Activated naive CD8-positive, alpha-beta T cell (primary cell): Measurements from ENCODE around the gene RSPO4.

ENCODE experiments used
- H3K27ac Mint-ChIP-seq: one replicate; pipeline ENCODE4 v1.8.0; 2021; ENCODE audit warnings: mixed read lengths
- H3K27me3 Mint-ChIP-seq: one replicate; pipeline ENCODE4 v1.8.0; 2021; ENCODE audit warnings: mixed read lengths
- H3K36me3 Mint-ChIP-seq: one replicate; pipeline ENCODE4 v1.8.0; 2021; ENCODE audit warnings: mixed read lengths
- H3K4me1 Mint-ChIP-seq: one replicate; pipeline ENCODE4 v1.8.0; 2021; ENCODE audit warnings: low read depth, mixed read lengths
- H3K4me3 Mint-ChIP-seq: one replicate; pipeline ENCODE4 v1.8.0; 2021; ENCODE audit warnings: mild to moderate bottlenecking, mixed read lengths
- H3K9me3 Mint-ChIP-seq: one replicate; pipeline ENCODE4 v1.8.0; 2021; ENCODE audit warnings: low read depth, mixed read lengths

Gene RSPO4

GRCh38 chr20:965956-966355 is 36.2 kb downstream of the RSPO4 start:
- Mint-ChIP-seq H3K36me3 (no peaks in the 10 kb centered on the region), H3K9me3 (no peaks in the 10 kb centered on the region), H3K27me3 (peaks cover 10% of the 10 kb centered on the region), H3K4me1 (no peaks in the 10 kb centered on the region), H3K27ac (no peak overlapping the region), H3K4me3 (no peak overlapping the region)

GRCh38 chr20:963795-964194 is 38.3 kb downstream of the RSPO4 start:
- no peak overlapping the region for H3K4me3 Mint-ChIP-seq
- H3K27ac Mint-ChIP-seq = no peak overlapping the region
- H3K36me3 Mint-ChIP-seq = no peaks in the 10 kb centered on the region
- H3K9me3 Mint-ChIP-seq = no peaks in the 10 kb centered on the region
- no peaks in the 10 kb centered on the region for H3K4me1 Mint-ChIP-seq
- peaks cover 10% of the 10 kb centered on the region for H3K27me3 Mint-ChIP-seq

GRCh38 chr20:962683-963082 is 39.4 kb downstream of the RSPO4 start:
- peaks cover 8% of the 10 kb centered on the region for H3K27me3 Mint-ChIP-seq
- H3K27ac Mint-ChIP-seq = no peak overlapping the region
- no peaks in the 10 kb centered on the region for H3K36me3 Mint-ChIP-seq
- no peak overlapping the region for H3K4me3 Mint-ChIP-seq
- H3K9me3 Mint-ChIP-seq = no peaks in the 10 kb centered on the region
- H3K4me1 Mint-ChIP-seq = no peaks in the 10 kb centered on the region

GRCh38 chr20:962223-962622 is 39.9 kb downstream of the RSPO4 start:
- no peak overlapping the region for H3K4me3 Mint-ChIP-seq
- H3K9me3 Mint-ChIP-seq = no peaks in the 10 kb centered on the region
- H3K36me3 Mint-ChIP-seq = no peaks in the 10 kb centered on the region
- no peaks in the 10 kb centered on the region for H3K4me1 Mint-ChIP-seq
- no peak overlapping the region for H3K27ac Mint-ChIP-seq
- H3K27me3 Mint-ChIP-seq = peaks cover 8% of the 10 kb centered on the region

- Mint-ChIP-seq H3K36me3 (no peaks in the 10 kb centered on the region), H3K27me3 (peaks cover 7% of the 10 kb centered on the region), H3K9me3 (no peaks in the 10 kb centered on the region), H3K4me3 (no peak overlapping the region), H3K4me1 (no peaks in the 10 kb centered on the region), H3K27ac (no peak overlapping the region)
Observed at GRCh38 chr20:961768-962167, 40.3 kb downstream of the RSPO4 start.

GRCh38 chr20:959996-960615 is 42.0 kb downstream of the RSPO4 start:
- no peak overlapping the region for H3K4me3 Mint-ChIP-seq
- no peaks in the 10 kb centered on the region for H3K9me3 Mint-ChIP-seq
- H3K4me1 Mint-ChIP-seq = no peaks in the 10 kb centered on the region
- peaks cover 8% of the 10 kb centered on the region for H3K27me3 Mint-ChIP-seq
- no peak overlapping the region for H3K27ac Mint-ChIP-seq
- H3K36me3 Mint-ChIP-seq = no peaks in the 10 kb centered on the region

- H3K4me1 Mint-ChIP-seq = no peaks in the 10 kb centered on the region
Observed at GRCh38 chr20:958936-959815, 42.9 kb downstream of the RSPO4 start.

GRCh38 chr20:957544-957943 is 44.6 kb downstream of the RSPO4 start:
- H3K27me3 Mint-ChIP-seq = peaks cover 15% of the 10 kb centered on the region
- H3K9me3 Mint-ChIP-seq = no peaks in the 10 kb centered on the region
- H3K4me3 Mint-ChIP-seq = no peak overlapping the region
- no peak overlapping the region for H3K27ac Mint-ChIP-seq
- no peaks in the 10 kb centered on the region for H3K36me3 Mint-ChIP-seq
- no peaks in the 10 kb centered on the region for H3K4me1 Mint-ChIP-seq

More at GRCh38 chr20:958936-959815, 42.9 kb downstream of the RSPO4 start:
- no peaks in the 10 kb centered on the region for H3K36me3 Mint-ChIP-seq
- H3K9me3 Mint-ChIP-seq = no peaks in the 10 kb centered on the region
- no peak overlapping the region for H3K4me3 Mint-ChIP-seq
- no peak overlapping the region for H3K27ac Mint-ChIP-seq
- peaks cover 10% of the 10 kb centered on the region for H3K27me3 Mint-ChIP-seq

- Mint-ChIP-seq H3K9me3 (no peaks in the 10 kb centered on the region), H3K4me1 (no peaks in the 10 kb centered on the region), H3K27ac (no peak overlapping the region), H3K36me3 (no peaks in the 10 kb centered on the region), H3K27me3 (peaks cover 20% of the 10 kb centered on the region), H3K4me3 (no peak overlapping the region)
Observed at GRCh38 chr20:956330-956951, 45.7 kb downstream of the RSPO4 start.

- Mint-ChIP-seq H3K9me3 (no peaks in the 10 kb centered on the region), H3K36me3 (no peaks in the 10 kb centered on the region)
Observed at GRCh38 chr20:955656-956055, 46.5 kb downstream of the RSPO4 start.

GRCh38 chr20:955111-955510 is 47.0 kb downstream of the RSPO4 start:
- Mint-ChIP-seq H3K4me3 (no peak overlapping the region), H3K27ac (no peak overlapping the region), H3K4me1 (no peaks in the 10 kb centered on the region), H3K9me3 (no peaks in the 10 kb centered on the region), H3K27me3 (peaks cover 18% of the 10 kb centered on the region), H3K36me3 (no peaks in the 10 kb centered on the region)

More at GRCh38 chr20:955656-956055, 46.5 kb downstream of the RSPO4 start:
- no peaks in the 10 kb centered on the region for H3K4me1 Mint-ChIP-seq
- peaks cover 18% of the 10 kb centered on the region for H3K27me3 Mint-ChIP-seq
- H3K4me3 Mint-ChIP-seq = no peak overlapping the region
- no peak overlapping the region for H3K27ac Mint-ChIP-seq

GRCh38 chr20:953742-954141 is 48.4 kb downstream of the RSPO4 start:
- H3K27ac Mint-ChIP-seq = no peak overlapping the region
- H3K4me3 Mint-ChIP-seq = no peak overlapping the region
- no peaks in the 10 kb centered on the region for H3K9me3 Mint-ChIP-seq
- H3K4me1 Mint-ChIP-seq = no peaks in the 10 kb centered on the region
- H3K27me3 Mint-ChIP-seq = peaks cover 22% of the 10 kb centered on the region
- no peaks in the 10 kb centered on the region for H3K36me3 Mint-ChIP-seq

- Mint-ChIP-seq H3K36me3 (no peaks in the 10 kb centered on the region), H3K9me3 (no peaks in the 10 kb centered on the region), H3K27ac (no peak overlapping the region), H3K4me1 (no peaks in the 10 kb centered on the region), H3K27me3 (peaks cover 22% of the 10 kb centered on the region), H3K4me3 (no peak overlapping the region)
Observed at GRCh38 chr20:952196-952795, 49.8 kb downstream of the RSPO4 start.

- H3K4me1 Mint-ChIP-seq = no peaks in the 10 kb centered on the region
- peaks cover 22% of the 10 kb centered on the region for H3K27me3 Mint-ChIP-seq
- no peaks in the 10 kb centered on the region for H3K36me3 Mint-ChIP-seq
- H3K4me3 Mint-ChIP-seq = no peak overlapping the region
- H3K27ac Mint-ChIP-seq = no peak overlapping the region
- no peaks in the 10 kb centered on the region for H3K9me3 Mint-ChIP-seq
Observed at GRCh38 chr20:951384-952169, 50.5 kb downstream of the RSPO4 start.
